GM12878 (cell line): ENCODE measurements around the gene GABRQ. TPM values are rescaled to one million over a fixed set of nuclear protein-coding genes. Genes with fewer than 3 reads are reported as not detected.

Source experiments
- ATAC-seq: fragments of 200-7000 bp; cut with Tn5 transposase; 3 replicates; pipeline ENCODE4 v1.9.1; 2020; ENCODE audit warnings: mild to moderate bottlenecking, moderate library complexity
- BruUV-seq: library from RNA; stranded (reverse); fragments of 400-500 nt; replicated peaks from 2 replicates; lab custom pipeline; 2021; lab: Mats Ljungman, UMichigan
- CTCF ChIA-PET: fragments of 300-600 bp; sonication (Branson Sonifier 250); formaldehyde crosslinking; extraction: SDS; loops from one replicate; lab custom pipeline; 2021; ENCODE audit warnings: inconsistent platforms; lab: Yijun Ruan, JAX
- POLR2A ChIA-PET: fragments of 350-600 bp; formaldehyde crosslinking; extraction: SDS; loops from one replicate; lab custom pipeline; 2021; ENCODE audit warnings: inconsistent platforms; lab: Charles Lee
- RAD21 ChIA-PET: fragments of 300-600 bp; sonication (Branson Sonifier 250); formaldehyde crosslinking; loops from one replicate; lab custom pipeline; 2023; ENCODE audit warnings: antibody characterized with exemption; ENCODE audit not compliant: unreplicated experiment; lab: Charles Lee
- SMC1A ChIA-PET: fragments of 300-600 bp; sonication (Branson Sonifier 250); formaldehyde crosslinking; loops from one replicate; lab custom pipeline; 2023; ENCODE audit not compliant: unreplicated experiment, uncharacterized antibody; lab: Charles Lee
- DNase-seq: peaks from one replicate; pipeline ENCODE4 v3.0.0-alpha.2; 2011; ENCODE audit warnings: low read depth, low spot score
- FAIRE-seq: peaks from 3 replicates; lab custom pipeline; 2011; peaks lifted over from hg19 to GRCh38; lab: Jason Lieb, UNC
- H2AFZ ChIP-seq: 2 replicates; pipeline ENCODE4 v1.6.0; 2011; ENCODE audit warnings: low read depth, low read length, control low read depth; ENCODE audit not compliant: control insufficient read depth
- H3K27ac ChIP-seq: 2 replicates; pipeline ENCODE4 v1.5.1; 2011; ENCODE audit warnings: control low read depth; ENCODE audit not compliant: control insufficient read depth, insufficient read depth
- H3K27me3 ChIP-seq, 2 experiments: replicated peaks in 1 of 2; 2 replicates each; pipeline versions ENCODE4 v1.6.0 to v1.6.1; 2011; ENCODE audit warnings: low read length in 1 of 2; ENCODE audit not compliant: control insufficient read depth in 2 of 2, insufficient read depth in 2 of 2
- H3K36me3 ChIP-seq, 2 experiments: 2 replicates each; pipeline ENCODE4 v1.5.1; 2011; ENCODE audit warnings: low read length in 1 of 2; ENCODE audit not compliant: control insufficient read depth in 2 of 2, insufficient read depth in 2 of 2
- H3K4me1 ChIP-seq: 2 replicates; pipeline ENCODE4 v1.6.1; 2011; ENCODE audit warnings: mild to moderate bottlenecking, low read length, moderate library complexity, mixed read lengths; ENCODE audit not compliant: control insufficient read depth, insufficient read depth
- H3K4me2 ChIP-seq: 2 replicates; pipeline ENCODE4 v1.6.0; 2011; ENCODE audit warnings: control low read depth; ENCODE audit not compliant: control insufficient read depth, insufficient read depth
- H3K4me3 ChIP-seq: fragments of 200-600 bp; sonication (generic); 2 replicates; pipeline ENCODE4 v1.5.1; 2016
- H3K79me2 ChIP-seq: 2 replicates; pipeline ENCODE4 v1.6.0; 2011; ENCODE audit warnings: low read length; ENCODE audit not compliant: control insufficient read depth, insufficient read depth
- H3K9ac ChIP-seq: 2 replicates; pipeline ENCODE4 v1.8.0; 2011; ENCODE audit warnings: low read length, control low read depth, mixed read lengths; ENCODE audit not compliant: control insufficient read depth, insufficient read depth
- H3K9me3 ChIP-seq: replicated peaks from 3 replicates; pipeline ENCODE4 v1.5.1; 2011; ENCODE audit warnings: mild to moderate bottlenecking, low read length; ENCODE audit not compliant: control insufficient read depth, insufficient read depth
- H4K20me1 ChIP-seq: 2 replicates; pipeline ENCODE4 v1.6.0; 2011; ENCODE audit not compliant: control insufficient read depth, insufficient read depth
- BCL11A ChIP-seq: IDR thresholded peaks from 2 replicates; pipeline ENCODE4 v1.6.1; 2011; ENCODE audit warnings: low read depth, low read length
- HDGF ChIP-seq: fragments of 450-650 bp; IDR thresholded peaks from 2 replicates; pipeline ENCODE4 v1.6.1; 2016; ENCODE audit warnings: antibody characterized with exemption
- IRF3 ChIP-seq: fragments of 450-650 bp; IDR thresholded peaks from 2 replicates; pipeline ENCODE4 v1.6.1; 2014; ENCODE audit warnings: mild to moderate bottlenecking
- IRF5 ChIP-seq: fragments of 450-650 bp; IDR thresholded peaks from 2 replicates; pipeline ENCODE4 v1.6.1; 2017; ENCODE audit warnings: borderline replicate concordance
- JUND ChIP-seq: IDR thresholded peaks from 2 replicates; pipeline ENCODE4 v1.6.1; 2012; ENCODE audit warnings: low read depth, mild to moderate bottlenecking, low read length, improper control_type of control experiment, moderate library complexity
- MEF2A ChIP-seq: IDR thresholded peaks from 2 replicates; pipeline ENCODE4 v1.6.1; 2011; ENCODE audit warnings: low read depth, mild to moderate bottlenecking, low read length, moderate library complexity; ENCODE audit not compliant: insufficient read depth
- NR2F1 ChIP-seq: fragments of 450-650 bp; conservative IDR thresholded peaks from 2 replicates; pipeline ENCODE4 v1.6.1; 2017; ENCODE audit warnings: mild to moderate bottlenecking
- RBBP5 ChIP-seq: fragments of 200-600 bp; sonication (generic); conservative IDR thresholded peaks from 2 replicates; pipeline ENCODE4 v1.6.1; 2016
- SIX5 ChIP-seq: IDR thresholded peaks from 2 replicates; pipeline ENCODE4 v1.6.1; 2011; ENCODE audit warnings: mild to moderate bottlenecking, low read depth, low read length, moderate library complexity; ENCODE audit not compliant: severe bottlenecking
- TCF7 ChIP-seq: IDR thresholded peaks from 2 replicates; pipeline ENCODE4 v1.6.1; 2014; ENCODE audit warnings: antibody characterized with exemption, borderline replicate concordance
- ZBTB11 ChIP-seq: fragments of 450-650 bp; formaldehyde crosslinking; IDR thresholded peaks from 2 replicates; pipeline ENCODE4 v1.5.0; 2022; ENCODE audit warnings: mild to moderate bottlenecking, missing genetic modification characterization
- ZNF207 ChIP-seq: fragments of 450-650 bp; IDR thresholded peaks from 2 replicates; pipeline ENCODE4 v1.6.1; 2014; ENCODE audit warnings: antibody characterized with exemption, mild to moderate bottlenecking, borderline replicate concordance
- ZNF217 ChIP-seq: fragments of 450-650 bp; IDR thresholded peaks from 2 replicates; pipeline ENCODE4 v1.6.1; 2017; ENCODE audit warnings: antibody characterized with exemption, mild to moderate bottlenecking
- ZNF687 ChIP-seq: fragments of 450-650 bp; IDR thresholded peaks from 2 replicates; pipeline ENCODE4 v1.6.1; 2017; ENCODE audit warnings: mild to moderate bottlenecking, moderate library complexity
- WGBS: methylation state at CpG from one replicate; pipeline ENCODE4 v1.1.6; 2016; ENCODE audit warnings: low lambda C conversion rate; ENCODE audit not compliant: insufficient replicate concordance, insufficient coverage; ENCODE audit errors: missing lambda C conversion rate; 5-methylcytosine and 5-hydroxymethylcytosine counted together
- in situ Hi-C: fragments of 300-500 bp; cut with MboI; formaldehyde crosslinking; loops from 9 replicates; pipeline ENCODE4 v1.14.3; 2018; ENCODE audit warnings: mixed read lengths
- intact Hi-C: fragments of 100-400 bp; cut with micrococcal nuclease; formaldehyde crosslinking; loops from one replicate; pipeline ENCODE4 v1.14.2; 2022; ENCODE audit not compliant: unreplicated experiment
- polyA plus RNA-seq, 11 experiments: library from polyadenylated mRNA; depleted of rRNA in 4 of 11; unstranded in 6 of 11; stranded (reverse) in 5 of 11; fragments of >200 nt; fragmentation: Nextera tagmentation in 4 of 11; fragmentation: Illumina TruSeq in 1 of 11; extraction: Ambion mirVana in 4 of 11; extraction: Trizol in 1 of 11; gene quantifications; 1 replicate in 1 of 11; 2 replicates in 10 of 11; pipeline versions ENCODE4 v1.2.1 to v1.2.3, GENCODE V29; 2011 to 2016; ENCODE audit warnings: inconsistent platforms in 2 of 11, missing spikeins in 2 of 11, low read depth in 1 of 11
- total RNA-seq, 4 experiments: library from RNA; depleted of rRNA in 3 of 4; stranded (reverse); fragments of >200 nt in 3 of 4; fragmentation: Illumina TruSeq in 1 of 4; extraction: Trizol in 1 of 4; gene quantifications; 2 replicates each; pipeline versions ENCODE4 v1.2.1 to v1.2.3, GENCODE V29; 2013 to 2021

GABRQ gene
- total and polyA plus RNA-seq, 10 of the 15 experiments (the other 5 are each of a cell fraction or from before 2014, with no cell fraction given): 0.04 TPM; not detected in 9

GRCh38 chrX:152656087-152656486 is 18.4 kb downstream of the GABRQ start (continued):
- TF ChIP-seq MEF2A (no peak), ZBTB11 (CRISPR knock-in tag) (no peak)
- TF ChIP-seq, all 136 proteins: peak for 0

GRCh38 chrX:152656890-152657289 is 19.2 kb downstream of the GABRQ start:
- Histone ChIP-seq H3K9ac (no peak overlapping the region), H2AFZ (no peak overlapping the region), H3K4me1 (no peaks in the 10 kb centered on the region), H3K4me3 (no peak overlapping the region), H4K20me1 (no peaks in the 10 kb centered on the region), H3K79me2 (no peaks in the 10 kb centered on the region), H3K9me3 (no peaks in the 10 kb centered on the region), H3K27ac (no peak overlapping the region), H3K4me2 (no peak overlapping the region), H3K36me3 (no peaks in the 10 kb centered on the region), H3K27me3 (no peaks in the 10 kb centered on the region)
- RAD21 ChIA-PET: no interaction called here
- FAIRE-seq (no peak), ATAC-seq (no peak), DNase-seq (no peak)
- CTCF ChIA-PET: interaction anchor here (3.1 kb wide), 1 partner anchor 24 kb away, joined by 8 read pairs; no protein-coding TSS in a partner anchor
- POLR2A ChIA-PET: no interaction called here
- no TSS peak for BruUV-seq
- WGBS: 37% methylated on average over 7 of the region's 7 CpGs
- in situ Hi-C loops (loop anchor here (25.0 kb wide), 1 partner anchor 105 kb away; the partner anchor contains the start of genes CSAG3, MAGEA2 and MAGEA6), intact Hi-C loops (no loop called here)
- TF ChIP-seq IRF3 (no peak), JUND (no peak), ZNF207 (no peak), NR2F1 (no peak), HDGF (no peak), ZNF687 (no peak), IRF5 (no peak), BCL11A (no peak), TCF7 (no peak), RBBP5 (no peak), ZNF217 (no peak), SIX5 (no peak)
- SMC1A ChIA-PET: no interaction called here
